CD14-positive monocyte (primary cell): ENCODE results near the gene PCNP. TPM values are rescaled to one million over a fixed set of nuclear protein-coding genes. Genes with fewer than 3 reads are reported as not detected.

Experiments
- DNase-seq, 3 donors: peaks; one replicate each; pipeline ENCODE4 v3.0.0-alpha.2; 2011 to 2022
- H2AFZ ChIP-seq: 2 replicates; pipeline ENCODE4 v1.6.0; 2012; ENCODE audit warnings: mild to moderate bottlenecking, low read depth, low read length, inconsistent platforms; ENCODE audit not compliant: insufficient read depth, poor library complexity, severe bottlenecking
- H3K27ac ChIP-seq, 2 donors: 1 replicate in 1 of 2; 2 replicates in 1 of 2; pipeline ENCODE4 v1.5.1; 2012 to 2013; ENCODE audit warnings: low read length in 2 of 2, control low read depth in 1 of 2, inconsistent platforms in 1 of 2, low read depth in 1 of 2, mild to moderate bottlenecking in 1 of 2
- H3K27me3 ChIP-seq, 2 donors: one replicate each; pipeline versions ENCODE4 v1.6.0 to v1.6.1; 2011 to 2013; ENCODE audit warnings: low read length in 2 of 2; ENCODE audit not compliant: control insufficient read depth in 2 of 2, insufficient read depth in 2 of 2
- H3K36me3 ChIP-seq, 2 donors: replicated peaks in 1 of 2; 1 replicate in 1 of 2; 2 replicates in 1 of 2; pipeline versions ENCODE4 v1.5.1 to v1.6.1; 2012 to 2013; ENCODE audit warnings: low read length in 2 of 2, control low read depth in 1 of 2, inconsistent platforms in 1 of 2, mild to moderate bottlenecking in 1 of 2; ENCODE audit not compliant: insufficient read depth in 2 of 2, control insufficient read depth in 1 of 2
- H3K4me1 ChIP-seq, 2 donors: 1 replicate in 1 of 2; 2 replicates in 1 of 2; pipeline versions ENCODE4 v1.5.1 to v1.6.1; 2012 to 2013; ENCODE audit warnings: low read length in 2 of 2, control low read depth in 1 of 2, inconsistent platforms in 1 of 2, mild to moderate bottlenecking in 1 of 2, moderate library complexity in 1 of 2; ENCODE audit not compliant: insufficient read depth in 2 of 2, control insufficient read depth in 1 of 2
- H3K4me2 ChIP-seq: replicated peaks from 2 replicates; pipeline ENCODE3; 2012; ENCODE audit warnings: low read length, moderate library complexity, mild to moderate bottlenecking; ENCODE audit not compliant: poor library complexity, severe bottlenecking; ENCODE audit errors: extremely low read depth
- H3K4me3 ChIP-seq, 3 experiments: fragments of 200-600 bp in 1 of 3; sonication (generic) in 1 of 3; replicated peaks in 1 of 3; 1 replicate in 2 of 3; 2 replicates in 1 of 3; pipeline ENCODE4 v1.5.1; 2011 to 2013; ENCODE audit warnings: low read length in 3 of 3, mild to moderate bottlenecking in 3 of 3, control low read depth in 2 of 3, low read depth in 2 of 3, inconsistent platforms in 1 of 3, moderate library complexity in 1 of 3
- H3K79me2 ChIP-seq: 2 replicates; pipeline ENCODE4 v1.6.0; 2012; ENCODE audit warnings: mild to moderate bottlenecking, control low read depth, inconsistent platforms, low read length, moderate library complexity; ENCODE audit not compliant: insufficient read depth
- H3K9ac ChIP-seq: 2 replicates; pipeline ENCODE4 v1.6.0; 2017; ENCODE audit warnings: low read length, mild to moderate bottlenecking; ENCODE audit not compliant: insufficient read depth, poor library complexity, severe bottlenecking
- H3K9me3 ChIP-seq, 2 donors: replicated peaks in 1 of 2; 1 replicate in 1 of 2; 2 replicates in 1 of 2; pipeline versions ENCODE4 v1.5.1 to v1.6.1; 2012 to 2013; ENCODE audit warnings: low read length in 2 of 2, control low read depth in 1 of 2; ENCODE audit not compliant: control insufficient read depth in 1 of 2, insufficient read depth in 1 of 2
- H4K20me1 ChIP-seq: 2 replicates; pipeline ENCODE4 v1.6.0; 2012; ENCODE audit warnings: mild to moderate bottlenecking, low read length, control low read depth, moderate library complexity; ENCODE audit not compliant: insufficient read depth
- H3K27ac Mint-ChIP-seq, 7 donors: one replicate each; pipeline ENCODE4 v1.8.0; 2020; ENCODE audit warnings: mild to moderate bottlenecking in 7 of 7, mixed read lengths in 7 of 7, moderate library complexity in 6 of 7, inconsistent platforms in 2 of 7
- H3K27me3 Mint-ChIP-seq, 3 donors: one replicate each; pipeline ENCODE4 v1.8.0; 2021 to 2022; ENCODE audit warnings: low read depth in 3 of 3, mild to moderate bottlenecking in 3 of 3, mixed read lengths in 3 of 3, moderate library complexity in 3 of 3, inconsistent platforms in 1 of 3
- H3K36me3 Mint-ChIP-seq, 2 donors: one replicate each; pipeline ENCODE4 v1.8.0; 2020; ENCODE audit warnings: mixed read lengths in 2 of 2, inconsistent platforms in 1 of 2, mild to moderate bottlenecking in 1 of 2
- H3K4me1 Mint-ChIP-seq: one replicate; pipeline ENCODE4 v1.8.0; 2020; ENCODE audit warnings: mild to moderate bottlenecking, mixed read lengths
- H3K4me3 Mint-ChIP-seq, 2 donors: one replicate each; pipeline ENCODE4 v1.8.0; 2020; ENCODE audit warnings: mild to moderate bottlenecking in 2 of 2, mixed read lengths in 2 of 2, moderate library complexity in 1 of 2
- H3K9me3 Mint-ChIP-seq, 7 donors: one replicate each; pipeline ENCODE4 v1.8.0; 2020 to 2022; ENCODE audit warnings: mixed read lengths in 7 of 7, mild to moderate bottlenecking in 6 of 7, moderate library complexity in 6 of 7, inconsistent platforms in 2 of 7
- CTCF ChIP-seq: fragments of 200-600 bp; IDR thresholded peaks from one replicate; pipeline ENCODE4 v1.8.0; 2022; ENCODE audit warnings: antibody characterized with exemption, mild to moderate bottlenecking
- WGBS: methylation state at CpG from one replicate; pipeline ENCODE4 v1.1.5; 2013; ENCODE audit warnings: missing lambda C conversion rate; ENCODE audit not compliant: insufficient coverage; 5-methylcytosine and 5-hydroxymethylcytosine counted together
- intact Hi-C, 2 donors: fragments of 100-400 bp; cut with micrococcal nuclease; formaldehyde crosslinking; loops; one replicate each; pipeline versions ENCODE4 v1.15.0 to v1.15.1; 2023
- polyA plus RNA-seq, 3 donors: library from polyadenylated mRNA; depleted of rRNA in 1 of 3; unstranded in 2 of 3; stranded (reverse) in 1 of 3; fragments of 300-500 nt in 2 of 3; fragments of >200 nt in 1 of 3; fragmentation: Illumina TruSeq in 2 of 3; gene quantifications; 1 replicate in 2 of 3; 2 replicates in 1 of 3; pipeline ENCODE4 v1.2.3, GENCODE V29; 2012 to 2021

The PCNP gene
- polyA plus RNA-seq, 3 donors = 32.0 to 68.2 (median 57.4) TPM

DNA sequence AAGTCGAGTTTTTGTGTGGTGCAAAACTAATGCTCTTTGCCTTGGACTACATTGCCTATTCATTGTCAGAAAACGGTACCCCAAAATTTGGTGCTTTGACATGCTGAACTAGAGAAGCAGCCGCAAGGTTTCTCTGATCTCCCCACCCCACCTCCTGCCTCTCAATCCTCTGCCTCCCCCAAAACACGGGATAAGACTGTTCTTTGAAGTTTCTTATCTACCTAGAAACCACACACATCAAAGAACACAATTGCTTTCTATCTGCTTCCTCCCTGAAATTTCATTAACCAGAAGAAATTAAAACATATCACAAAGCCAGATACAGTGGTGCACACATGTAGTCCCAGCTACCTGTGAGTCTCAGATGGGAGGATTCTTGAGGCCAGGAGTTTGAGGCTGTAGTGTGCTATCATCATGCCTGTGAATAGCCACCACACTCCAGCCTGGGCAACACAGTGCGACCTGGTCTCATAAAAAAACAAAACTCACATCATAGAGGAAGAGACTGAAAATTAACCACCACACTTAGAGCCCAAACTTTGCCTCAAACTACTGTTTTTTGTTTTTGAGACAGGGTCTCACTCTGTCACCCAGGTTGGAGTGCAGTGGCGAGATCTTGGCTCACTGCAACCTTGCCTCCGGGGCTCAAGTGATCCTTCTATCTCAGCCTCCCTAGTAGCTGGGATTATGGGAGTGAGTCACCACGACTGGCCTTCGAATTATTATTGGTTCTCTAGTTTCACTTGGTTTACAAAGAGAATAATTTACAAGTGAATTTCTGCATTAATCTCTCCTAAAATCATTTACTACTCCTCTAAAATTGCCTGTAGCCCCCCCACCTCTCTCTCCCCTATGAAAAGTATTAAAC lies 2.7 kb upstream of the PCNP start:
- H3K27ac Mint-ChIP-seq = no peak overlapping the region
- 80% methylated on average over 3 of the region's 9 CpGs for WGBS
- no peak overlapping the region for H3K4me3 ChIP-seq
- H3K9ac ChIP-seq = no peak overlapping the region
- peaks cover 14 to 25% of the 10 kb centered on the region in 2 donors for H3K4me1 ChIP-seq
- no peaks in the 10 kb centered on the region for H3K27me3 ChIP-seq
- TF ChIP-seq CTCF = no peak
- no peak for DNase-seq
- peaks cover 7 to 8% of the 10 kb centered on the region in 2 donors for H3K36me3 ChIP-seq
- H4K20me1 ChIP-seq = peaks cover 6% of the 10 kb centered on the region
- peaks cover 0 to 4% (median 3%) of the 10 kb centered on the region in 3 donors for H3K27me3 Mint-ChIP-seq
- H3K27ac ChIP-seq = no peak overlapping the region
- peaks cover 12 to 16% of the 10 kb centered on the region in 2 donors for H3K36me3 Mint-ChIP-seq
- no peak overlapping the region for H2AFZ ChIP-seq
- peaks cover 25% of the 10 kb centered on the region for H3K79me2 ChIP-seq
- H3K9me3 ChIP-seq = no peaks in the 10 kb centered on the region
- intact Hi-C loops = loop anchor here (5.0 to 10.0 kb wide), 3 partner anchors 116 to 1664 kb away; partner anchors contain the start of genes RPL24 (in 2 of the 2) and NXPE3 (in 1 of the 2)
- H3K4me2 ChIP-seq = no peak overlapping the region
- no peak overlapping the region for H3K4me3 Mint-ChIP-seq
- H3K4me1 Mint-ChIP-seq = peaks cover 20% of the 10 kb centered on the region
- H3K9me3 Mint-ChIP-seq = no peaks in the 10 kb centered on the region

DNA sequence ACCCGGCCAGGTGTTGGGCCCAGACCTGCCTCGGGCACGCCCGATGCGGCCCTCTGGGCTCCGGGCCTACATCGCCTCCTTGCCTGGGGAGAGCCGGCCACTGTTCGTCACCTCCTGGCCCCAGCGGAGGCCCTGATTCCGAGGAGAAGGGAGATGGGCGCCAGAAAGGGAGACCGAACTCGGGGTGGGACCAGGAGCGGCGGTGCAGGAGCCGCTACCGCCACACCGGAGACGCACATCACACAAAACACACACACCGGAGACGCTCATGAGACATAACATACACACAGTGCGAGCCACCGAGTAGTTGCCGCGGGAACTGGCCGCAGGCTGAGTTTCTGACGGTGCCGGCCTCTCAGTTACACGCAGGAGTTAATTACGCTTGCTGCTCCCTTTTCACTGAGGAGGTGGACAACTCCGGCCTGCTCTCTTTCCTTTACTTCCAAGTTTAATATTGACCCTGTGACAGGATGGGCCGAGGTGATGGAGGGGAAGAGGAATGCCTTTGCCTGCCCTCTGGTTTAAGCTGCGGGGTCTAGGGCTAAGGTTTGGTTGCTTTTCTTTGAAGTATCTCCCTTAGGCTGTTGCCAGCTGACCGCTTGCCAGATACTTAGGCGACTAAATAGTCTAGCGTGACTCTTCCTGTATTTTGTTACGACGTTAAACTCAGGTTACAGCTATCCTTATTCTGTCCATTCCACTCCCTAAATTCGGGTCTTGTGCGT lies 570 bp downstream of the PCNP start:
- Histone ChIP-seq H4K20me1 (peaks cover 21% of the 10 kb centered on the region), H3K4me3 (peak overlapping the region; percentile 84 to 91 (median 85)), H3K4me2 (peak overlapping the region; percentile 84), H3K9me3 (no peaks in the 10 kb centered on the region), H3K27me3 (no peaks in the 10 kb centered on the region), H3K27ac (peak overlapping the region; percentile 88 to 95), H3K36me3 (peaks cover 3 to 24% of the 10 kb centered on the region in 2 donors), H3K4me1 (peaks cover 14 to 25% of the 10 kb centered on the region in 2 donors), H2AFZ (peak overlapping the region; percentile 85), H3K9ac (peak overlapping the region; percentile 96), H3K79me2 (peaks cover 55% of the 10 kb centered on the region)
- peaks cover 10 to 13% of the 10 kb centered on the region in 2 donors for H3K36me3 Mint-ChIP-seq
- H3K9me3 Mint-ChIP-seq = peaks cover 0 to 3% (median 0%) of the 10 kb centered on the region in 7 donors
- WGBS = under 1% methylated on average over 21 of the region's 41 CpGs
- H3K4me1 Mint-ChIP-seq = peaks cover 23% of the 10 kb centered on the region
- DNase-seq = peak; percentile 21 to 34 (median 28)
- intact Hi-C loops = loop anchor here (5.0 to 10.0 kb wide), 3 partner anchors 113 to 1667 kb away; partner anchors contain the start of genes RPL24 (in 2 of the 2) and NXPE3 (in 1 of the 2)
- TF ChIP-seq CTCF = no peak
- H3K4me3 Mint-ChIP-seq = peak overlapping the region; percentile 95 to 99
- H3K27me3 Mint-ChIP-seq = peaks cover 0 to 4% (median 4%) of the 10 kb centered on the region in 3 donors
- peak overlapping the region; percentile 96 to 100 (median 99) for H3K27ac Mint-ChIP-seq
